Aorta (tissue), 5 donors: Measurements from ENCODE around the gene MCOLN3. TPM values are rescaled to one million over a fixed set of nuclear protein-coding genes. Genes with fewer than 3 reads are reported as not detected.

Experiments used
- ATAC-seq: fragments of 200-7000 bp; cut with Tn5 transposase; one replicate; pipeline ENCODE4 v1.9.1; 2022; ENCODE audit warnings: moderate library complexity; ENCODE audit not compliant: low FRiP score
- DNase-seq, 2 donors: peaks; one replicate each; pipeline ENCODE4 v3.0.0-alpha.2; 2020
- H3K27ac ChIP-seq, 2 donors: one replicate each; pipeline ENCODE4 v1.5.1; 2013; ENCODE audit warnings: low read length in 2 of 2, mild to moderate bottlenecking in 2 of 2, moderate library complexity in 2 of 2, control low read depth in 1 of 2, inconsistent platforms in 1 of 2, low read depth in 1 of 2
- H3K27me3 ChIP-seq, 2 donors: one replicate each; pipeline ENCODE4 v1.6.1; 2013; ENCODE audit warnings: control low read depth in 1 of 2, low read length in 1 of 2, mild to moderate bottlenecking in 1 of 2, moderate library complexity in 1 of 2; ENCODE audit not compliant: insufficient read depth in 2 of 2, control insufficient read depth in 1 of 2
- H3K36me3 ChIP-seq, 2 donors: one replicate each; pipeline ENCODE4 v1.6.1; 2013; ENCODE audit warnings: control low read depth in 1 of 2, low read length in 1 of 2, mild to moderate bottlenecking in 1 of 2; ENCODE audit not compliant: insufficient read depth in 2 of 2, control insufficient read depth in 1 of 2
- H3K4me1 ChIP-seq, 2 donors: one replicate each; pipeline ENCODE4 v1.6.1; 2013; ENCODE audit warnings: low read length in 2 of 2, control low read depth in 1 of 2, mild to moderate bottlenecking in 1 of 2, moderate library complexity in 1 of 2; ENCODE audit not compliant: insufficient read depth in 2 of 2, control insufficient read depth in 1 of 2
- H3K4me3 ChIP-seq, 2 donors: one replicate each; pipeline ENCODE4 v1.5.1; 2013; ENCODE audit warnings: low read length in 2 of 2, control low read depth in 1 of 2, mild to moderate bottlenecking in 1 of 2
- H3K9me3 ChIP-seq: one replicate; pipeline ENCODE4 v1.6.1; 2013; ENCODE audit warnings: mild to moderate bottlenecking, low read length; ENCODE audit not compliant: control insufficient read depth
- WGBS, 2 donors: extraction: QIAGEN DNeasy Blood & Tissue Kit; methylation state at CpG; one replicate each; pipeline ENCODE4 v1.1.7; 2013; 5-methylcytosine and 5-hydroxymethylcytosine counted together
- intact Hi-C, 2 donors: fragments of 100-400 bp; cut with DNase I; formaldehyde crosslinking; loops; one replicate each; pipeline versions ENCODE4 v1.14.2 to v1.15.0; 2022
- polyA plus RNA-seq, 2 donors: library from polyadenylated mRNA; stranded (reverse); fragments of 200-250 nt; gene quantifications; one replicate each; pipeline ENCODE4 v1.2.3, GENCODE V29; 2013
- total RNA-seq, 2 donors: library from RNA; stranded (reverse); fragmentation: NEBNext Ultra II Directional; extraction: Animal tissue kit (Norgen Biotek cat#: 25700); gene quantifications; one replicate each; pipeline ENCODE4 v1.2.1, GENCODE V29; 2021
- donor health status: healthy with polysubstance abuse.
- donor health status: Bipolar disorder and iron deficiency.
- donor health status: DM: no; HTN: no; CAD: no.
- donor health status: DM: no; HTN: no; CAD: no.
- donor health status: DM: yes; HTN: yes; CAD: no.

The MCOLN3 gene
- total and polyA plus RNA-seq, 4 donors = 0.25 to 7.8 (median 2.5) TPM

GRCh38 chr1:85059563-85059962, 11.3 kb upstream of the MCOLN3 start:
- intact Hi-C loops = no loop called here
- no peak overlapping the region for H3K4me3 ChIP-seq
- no peak overlapping the region for H3K27ac ChIP-seq
- ATAC-seq (no peak), DNase-seq (no peak)
- H3K9me3 ChIP-seq = no peaks in the 10 kb centered on the region
- WGBS, 2 donors = 88 to 90% methylated on average over 2 of the region's 2 CpGs
- H3K27me3 ChIP-seq = no peaks in the 10 kb centered on the region
- no peaks in the 10 kb centered on the region for H3K4me1 ChIP-seq
- H3K36me3 ChIP-seq = no peaks in the 10 kb centered on the region

- WGBS, 2 donors = 55 to 61% methylated on average over 1 of the region's 1 CpG
- Histone ChIP-seq H3K27me3 (no peaks in the 10 kb centered on the region), H3K4me3 (no peak overlapping the region), H3K9me3 (no peaks in the 10 kb centered on the region), H3K4me1 (no peaks in the 10 kb centered on the region), H3K27ac (no peak overlapping the region), H3K36me3 (no peaks in the 10 kb centered on the region)
- intact Hi-C loops = no loop called here
- ATAC-seq (no peak), DNase-seq (no peak)
Observed at GRCh38 chr1:85058786-85059185, 10.5 kb upstream of the MCOLN3 start.

GRCh38 chr1:85058311-85058710, 10.0 kb upstream of the MCOLN3 start:
- intact Hi-C loops = no loop called here
- no peaks in the 10 kb centered on the region for H3K27me3 ChIP-seq
- H3K4me3 ChIP-seq = no peak overlapping the region
- 71 to 75% methylated on average over 1 of the region's 1 CpG for WGBS, 2 donors
- no peak overlapping the region for H3K27ac ChIP-seq
- H3K4me1 ChIP-seq = no peaks in the 10 kb centered on the region
- no peak for DNase-seq
- ATAC-seq = no peak
- H3K9me3 ChIP-seq = no peaks in the 10 kb centered on the region
- no peaks in the 10 kb centered on the region for H3K36me3 ChIP-seq

- Histone ChIP-seq H3K9me3 (no peaks in the 10 kb centered on the region), H3K27me3 (no peaks in the 10 kb centered on the region), H3K4me3 (no peak overlapping the region), H3K4me1 (no peaks in the 10 kb centered on the region), H3K27ac (no peak overlapping the region), H3K36me3 (no peaks in the 10 kb centered on the region)
- no peak for ATAC-seq
- DNase-seq = no peak
- WGBS, 2 donors = 71 to 82% methylated on average over 4 of the region's 4 CpGs
- intact Hi-C loops = no loop called here
Observed at GRCh38 chr1:85054664-85055063, 6.4 kb upstream of the MCOLN3 start.

GRCh38 chr1:85049735-85050166, 1.5 kb upstream of the MCOLN3 start:
- intact Hi-C loops = no loop called here
- no peak overlapping the region for H3K4me3 ChIP-seq
- H3K9me3 ChIP-seq = no peaks in the 10 kb centered on the region
- DNase-seq (no peak), ATAC-seq (no peak)
- WGBS, 2 donors = 44 to 59% methylated on average over 11 of the region's 11 CpGs
- H3K36me3 ChIP-seq = no peaks in the 10 kb centered on the region
- H3K4me1 ChIP-seq = no peaks in the 10 kb centered on the region
- H3K27me3 ChIP-seq = no peaks in the 10 kb centered on the region
- H3K27ac ChIP-seq = no peak overlapping the region

- no peak overlapping the region for H3K27ac ChIP-seq
- H3K4me1 ChIP-seq = no peaks in the 10 kb centered on the region
- no peaks in the 10 kb centered on the region for H3K36me3 ChIP-seq
- WGBS, 2 donors = 8 to 9% methylated on average over 47 to 55 of the region's 55 CpGs
- DNase-seq (peak; percentile 49 to 76), ATAC-seq (peak; percentile 62)
- no peaks in the 10 kb centered on the region for H3K9me3 ChIP-seq
- no peaks in the 10 kb centered on the region for H3K27me3 ChIP-seq
- peak overlapping the region; percentile 49 to 59 for H3K4me3 ChIP-seq
- intact Hi-C loops = no loop called here
Observed at GRCh38 chr1:85047472-85048295, 616 bp downstream of the MCOLN3 start.

GRCh38 chr1:85047144-85047471, 1.2 kb downstream of the MCOLN3 start:
- DNase-seq = no peak
- Histone ChIP-seq H3K9me3 (no peaks in the 10 kb centered on the region), H3K27ac (no peak overlapping the region), H3K4me3 (no peak overlapping the region), H3K4me1 (no peaks in the 10 kb centered on the region), H3K36me3 (no peaks in the 10 kb centered on the region), H3K27me3 (no peaks in the 10 kb centered on the region)
- intact Hi-C loops = no loop called here
- 66 to 76% methylated on average over 12 of the region's 12 CpGs for WGBS, 2 donors
- ATAC-seq = no peak

- Histone ChIP-seq H3K27me3 (no peaks in the 10 kb centered on the region), H3K4me3 (no peak overlapping the region), H3K27ac (no peak overlapping the region), H3K36me3 (no peaks in the 10 kb centered on the region), H3K4me1 (no peaks in the 10 kb centered on the region), H3K9me3 (no peaks in the 10 kb centered on the region)
- no peak for DNase-seq
- intact Hi-C loops = no loop called here
- ATAC-seq = no peak
Observed at GRCh38 chr1:85042413-85042812, 5.9 kb downstream of the MCOLN3 start.

- Histone ChIP-seq H3K36me3 (no peaks in the 10 kb centered on the region), H3K27me3 (no peaks in the 10 kb centered on the region), H3K27ac (no peak overlapping the region), H3K4me3 (no peak overlapping the region), H3K9me3 (no peaks in the 10 kb centered on the region), H3K4me1 (no peaks in the 10 kb centered on the region)
- DNase-seq (no peak), ATAC-seq (no peak)
- intact Hi-C loops = no loop called here
- WGBS, 2 donors = 88 to 91% methylated on average over 5 of the region's 5 CpGs
Observed at GRCh38 chr1:85041793-85042192, 6.5 kb downstream of the MCOLN3 start.
